ENCODE results near the gene GSTA3. TPM values are rescaled to one million over a fixed set of nuclear protein-coding genes. Genes with fewer than 3 reads are reported as not detected.
"Not testable (repeated sequence)": the region's sequence is repeated elsewhere in the genome, so short reads cannot be mapped to it uniquely, and the experiment has no call there.

The GSTA3 gene
- total RNA-seq, 1 donor from 2014 or later: 2.1 TPM

- no peak for TF ChIP-seq CTCF (IDR thresholded peaks at IDR 0.05)
- no peaks in the 10 kb centered on the region for H3K36me3 ChIP-seq
- DNase-seq (no peak), ATAC-seq (no peak)
- H3K27ac ChIP-seq: no peak overlapping the region
- intact Hi-C loops (cut with DNase I): no loop called here
- no peaks in the 10 kb centered on the region for H3K27me3 ChIP-seq (ENCODE audit: low read depth)
- no peak overlapping the region for H3K4me3 ChIP-seq
- no peaks in the 10 kb centered on the region for H3K9me3 ChIP-seq
- no peaks in the 10 kb centered on the region for H3K4me1 ChIP-seq
These were observed 51.1 kb downstream of the GSTA3 start for GRCh38 chr6:52858416-52858815.

GRCh38 chr6:52856137-52856536 lies 53.4 kb downstream of the GSTA3 start:
- peak; percentile 74 for DNase-seq
- H3K27me3 ChIP-seq (ENCODE audit: low read depth); H3K36me3 ChIP-seq; H3K4me3 ChIP-seq; H3K27ac ChIP-seq; intact Hi-C loops (cut with DNase I); ATAC-seq; H3K4me1 ChIP-seq; H3K9me3 ChIP-seq: not testable (repeated sequence)

- no peaks in the 10 kb centered on the region for H3K9me3 ChIP-seq
- H3K27me3 ChIP-seq (ENCODE audit: low read depth): no peaks in the 10 kb centered on the region
- intact Hi-C loops (cut with DNase I): no loop called here
These were observed 60.4 kb downstream of the GSTA3 start for GRCh38 chr6:52849137-52849536.

More at GRCh38 chr6:52849137-52849536, 60.4 kb downstream of the GSTA3 start:
- Histone ChIP-seq H3K36me3 (no peaks in the 10 kb centered on the region), H3K27ac (no peak overlapping the region), H3K4me1 (no peaks in the 10 kb centered on the region), H3K4me3 (no peak overlapping the region)
- ATAC-seq (no peak), DNase-seq (no peak)
- no peak for TF ChIP-seq CTCF (IDR thresholded peaks at IDR 0.05)

Other genes starting within 250 kb of the GSTA3 start
- 14.6 TPM for gene TMEM14A, start 238.6 kb downstream of the GSTA3 start, total RNA-seq
- gene GSTA2, start 146.2 kb downstream of the GSTA3 start, total RNA-seq: 4.8 TPM
- 22.2 TPM for gene GSTA1, start 105.9 kb downstream of the GSTA3 start, total RNA-seq
- gene GSTA5, start 68.9 kb downstream of the GSTA3 start, total RNA-seq: not detected
- gene GSTA4, start 85.6 kb upstream of the GSTA3 start, total RNA-seq: 63.4 TPM
- 16.0 TPM for gene CILK1, start 152.1 kb upstream of the GSTA3 start, total RNA-seq
- 112 TPM for gene FBXO9, start 155.7 kb upstream of the GSTA3 start, total RNA-seq
- not detected for gene GCM1, start 239.1 kb upstream of the GSTA3 start, total RNA-seq

All from lower lobe of right lung (tissue), 2 donors.